A549 treated with GW870086 at 1 μM for 4 hours (cell line): ENCODE data around the gene CMTM5. TPM values are rescaled to one million over a fixed set of nuclear protein-coding genes. Genes with fewer than 3 reads are reported as not detected.

Source experiments
- total RNA-seq: library from RNA; stranded (reverse); fragments of 200-300 nt; extraction: Qiagen RNA extraction; gene quantifications from 5 replicates; pipeline ENCODE4 v1.2.3, GENCODE V29; 2022; ENCODE audit warnings: low read depth

CMTM5 gene
- not detected in 5 replicates for total RNA-seq

GRCh38 chr14:23376482-23377197, at the start of gene CMTM5:
Gene CMTM5 (plus strand): TSS chr14:23377046. CDS start chr14:23377252, 206 bp downstream.

GRCh38 chr14:23352506-23353432, 24.1 kb upstream of the CMTM5 start, which contains the start of gene SLC22A17:
Gene SLC22A17 (minus strand): TSS chr14:23352887.

GRCh38 chr14:23365036-23365731, 11.7 kb upstream of the CMTM5 start, which contains the start of gene EFS:
Gene EFS (minus strand): TSS chr14:23365172. CDS start chr14:23365025, 147 bp downstream.

GRCh38 chr14:23372509-23372908, 4.3 kb upstream of the CMTM5 start, which contains the start of gene IL25:
Gene IL25 (plus strand): TSS chr14:23372809.

GRCh38 chr14:23407516-23408306, 30.9 kb downstream of the CMTM5 start, which contains the start of gene MYH6:
Gene MYH6 (minus strand): TSS chr14:23408273. CDS start chr14:23407223, 1,050 bp downstream.

Other genes starting within 250 kb of the CMTM5 start
- gene SLC7A8, start 193.4 kb upstream of the CMTM5 start, total RNA-seq = 0.82 to 2.4 TPM (median 1.2 TPM) in 5 replicates
- gene RNF212B, start 139.1 kb upstream of the CMTM5 start, total RNA-seq = not detected in 5 replicates
- 5.4 to 9.4 TPM (median 8.3 TPM) in 5 replicates for gene HOMEZ, start 90.9 kb upstream of the CMTM5 start, total RNA-seq
- 2.9 to 4.4 TPM (median 3.4 TPM) in 5 replicates for gene PPP1R3E, start 74.2 kb upstream of the CMTM5 start, total RNA-seq
- 14.6 to 20.4 TPM (median 18.5 TPM) in 5 replicates for gene BCL2L2, start 70.2 kb upstream of the CMTM5 start, total RNA-seq
- gene PABPN1, start 55.6 kb upstream of the CMTM5 start, total RNA-seq = 136 to 147 TPM (median 143 TPM) in 5 replicates
- 6.3 to 7.7 TPM (median 6.6 TPM) in 5 replicates for gene SLC22A17, start 24.2 kb upstream of the CMTM5 start, total RNA-seq
- not detected in 5 replicates for gene EFS, start 11.9 kb upstream of the CMTM5 start, total RNA-seq
- not detected in 5 replicates for gene IL25, start 4.2 kb upstream of the CMTM5 start, total RNA-seq
- gene MYH6, start 31.2 kb downstream of the CMTM5 start, total RNA-seq = 0.02 to 0.03 TPM in 2 of 5 replicates, not detected in the others
- not detected in 5 replicates for gene MYH7, start 58.6 kb downstream of the CMTM5 start, total RNA-seq
- gene NGDN, start 92.7 kb downstream of the CMTM5 start, total RNA-seq = 61.1 to 68.9 TPM (median 63.1 TPM) in 5 replicates
- 0.63 to 1.4 TPM (median 0.75 TPM) in 5 replicates for gene ZFHX2, start 174.7 kb downstream of the CMTM5 start, total RNA-seq
- 11.1 to 13.5 TPM (median 11.7 TPM) in 5 replicates for gene THTPA, start 179.2 kb downstream of the CMTM5 start, total RNA-seq
- gene AP1G2, start 190.7 kb downstream of the CMTM5 start, total RNA-seq = 35.3 to 56.4 TPM (median 46.8 TPM) in 5 replicates
- 0.03 to 0.10 TPM (median 0.07 TPM) in 3 of 5 replicates, not detected in the others for gene JPH4, start 201.7 kb downstream of the CMTM5 start, total RNA-seq